ENCODE measurements around the gene INPP4B. TPM values are rescaled to one million over a fixed set of nuclear protein-coding genes. Genes with fewer than 3 reads are reported as not detected.

Gene INPP4B
- total and polyA plus RNA-seq, 2 donors, result 2.3 to 7.8 TPM

DNA sequence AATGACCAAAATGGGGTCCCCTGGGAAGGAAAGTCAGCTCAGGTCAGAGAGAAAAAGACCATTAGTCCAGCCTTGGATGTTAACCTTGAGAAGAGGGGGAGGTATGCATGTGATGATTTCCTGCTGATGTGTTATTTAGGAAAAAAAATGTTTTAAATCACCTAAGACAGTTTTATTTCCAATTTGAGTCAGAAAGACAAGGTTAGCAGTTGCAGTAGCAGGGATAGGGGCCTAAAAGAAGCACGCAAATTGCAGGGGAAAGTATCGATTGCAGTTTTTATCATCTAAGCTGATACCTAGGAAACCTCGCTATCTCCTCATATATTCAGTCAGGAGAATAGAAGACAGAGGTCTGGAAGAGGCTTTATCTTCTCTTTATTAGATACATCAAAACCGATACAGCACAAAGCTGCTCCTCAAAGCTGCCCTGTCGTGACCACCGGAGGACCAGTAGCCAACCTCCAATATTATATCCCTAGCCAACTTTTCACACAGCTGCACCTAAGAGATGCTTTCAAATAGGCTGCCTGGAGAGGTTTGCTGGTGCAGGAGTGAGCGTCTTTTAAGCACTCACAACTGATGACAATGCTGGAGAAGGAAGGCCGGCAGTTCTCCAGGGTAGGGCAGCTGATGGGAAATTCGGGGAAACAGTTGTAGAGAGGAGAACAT, 289.4 kb downstream of the INPP4B start:
- peaks cover 2 to 3% of the 10 kb centered on the region in 2 donors for H3K4me1 ChIP-seq (ENCODE audit: control insufficient read depth in 2 of 2, insufficient read depth in 2 of 2, low read length in 2 of 2)
- H3K27ac ChIP-seq (ENCODE audit: low read depth in 1 of 2, low read length in 1 of 2), result no peak overlapping the region
- no peak overlapping the region for H3K4me3 ChIP-seq (ENCODE audit: low read length in 2 of 2)
- no peak for DNase-seq (ENCODE audit: low read depth in 6 of 9, low spot score in 9 of 9)
- 97% methylated on average over 9 of the region's 9 CpGs for WGBS
- no peaks in the 10 kb centered on the region for H3K36me3 ChIP-seq (ENCODE audit: control insufficient read depth in 2 of 2, insufficient read depth in 2 of 2, low read length in 1 of 2)
- no peaks in the 10 kb centered on the region for H3K9me3 ChIP-seq (ENCODE audit: control insufficient read depth in 2 of 2, insufficient read depth in 1 of 2, low read length in 1 of 2)
- no peaks in the 10 kb centered on the region for H3K27me3 ChIP-seq (ENCODE audit: control insufficient read depth in 2 of 2, insufficient read depth in 1 of 2, low read length in 1 of 2)

DNA sequence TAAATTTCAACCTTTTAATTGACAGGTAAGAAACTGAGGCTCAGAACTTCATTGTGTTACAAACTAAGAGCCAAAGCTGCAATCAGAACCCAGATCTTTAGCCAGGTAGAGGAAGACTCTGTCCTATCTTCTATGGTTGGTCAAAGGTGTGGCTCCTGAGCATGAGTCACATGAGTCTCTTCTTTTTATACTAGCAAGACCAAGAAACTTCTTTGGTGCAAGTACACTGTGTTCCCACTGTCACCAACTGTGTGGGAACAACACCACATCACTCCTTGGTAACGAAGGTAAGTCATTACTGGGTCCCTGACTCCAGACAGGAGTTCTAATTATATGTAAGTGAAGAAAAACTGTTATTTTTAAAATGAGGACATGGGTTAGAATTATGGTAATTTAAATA, 290.1 kb downstream of the INPP4B start:
- Histone ChIP-seq H3K27me3 (ENCODE audit: control insufficient read depth in 2 of 2, insufficient read depth in 1 of 2, low read length in 1 of 2) (no peaks in the 10 kb centered on the region), H3K4me1 (ENCODE audit: control insufficient read depth in 2 of 2, insufficient read depth in 2 of 2, low read length in 2 of 2) (peaks cover 2 to 3% of the 10 kb centered on the region in 2 donors), H3K4me3 (ENCODE audit: low read length in 2 of 2) (no peak overlapping the region), H3K27ac (ENCODE audit: low read depth in 1 of 2, low read length in 1 of 2) (no peak overlapping the region), H3K36me3 (ENCODE audit: control insufficient read depth in 2 of 2, insufficient read depth in 2 of 2, low read length in 1 of 2) (no peaks in the 10 kb centered on the region), H3K9me3 (ENCODE audit: control insufficient read depth in 2 of 2, insufficient read depth in 1 of 2, low read length in 1 of 2) (no peaks in the 10 kb centered on the region)
- WGBS, result 92% methylated on average over 1 of the region's 1 CpG
- no peak for DNase-seq (ENCODE audit: low read depth in 6 of 9, low spot score in 9 of 9)

DNA sequence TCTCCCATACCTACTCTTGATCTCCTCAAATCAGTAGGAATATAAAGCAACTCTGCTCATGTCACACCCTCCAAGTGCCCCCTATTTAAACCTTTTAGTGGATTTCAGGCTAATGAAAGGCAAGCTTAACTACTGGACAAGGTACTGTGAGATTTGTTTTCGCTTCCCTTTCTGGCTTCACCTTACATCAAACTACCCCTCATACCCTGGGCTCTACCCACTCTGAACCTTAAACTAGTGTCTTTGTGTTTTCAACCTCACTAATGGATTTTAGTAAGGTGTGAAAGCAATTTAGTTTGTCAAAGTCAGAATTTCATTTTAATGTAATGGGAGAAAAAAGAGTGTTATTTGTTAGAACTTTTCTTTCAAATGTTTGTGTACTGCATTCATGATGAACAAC, 291.7 kb downstream of the INPP4B start:
- WGBS, result 97% methylated on average over 1 of the region's 1 CpG
- no peak overlapping the region for H3K4me3 ChIP-seq (ENCODE audit: low read length in 2 of 2)
- no peaks in the 10 kb centered on the region for H3K36me3 ChIP-seq (ENCODE audit: control insufficient read depth in 2 of 2, insufficient read depth in 2 of 2, low read length in 1 of 2)
- H3K27ac ChIP-seq (ENCODE audit: low read depth in 1 of 2, low read length in 1 of 2), result no peak overlapping the region
- H3K4me1 ChIP-seq (ENCODE audit: control insufficient read depth in 2 of 2, insufficient read depth in 2 of 2, low read length in 2 of 2), result peaks cover 2 to 3% of the 10 kb centered on the region in 2 donors
- H3K9me3 ChIP-seq (ENCODE audit: control insufficient read depth in 2 of 2, insufficient read depth in 1 of 2, low read length in 1 of 2), result no peaks in the 10 kb centered on the region
- H3K27me3 ChIP-seq (ENCODE audit: control insufficient read depth in 2 of 2, insufficient read depth in 1 of 2, low read length in 1 of 2), result no peaks in the 10 kb centered on the region
- no peak for DNase-seq (ENCODE audit: low read depth in 6 of 9, low spot score in 9 of 9)

DNA sequence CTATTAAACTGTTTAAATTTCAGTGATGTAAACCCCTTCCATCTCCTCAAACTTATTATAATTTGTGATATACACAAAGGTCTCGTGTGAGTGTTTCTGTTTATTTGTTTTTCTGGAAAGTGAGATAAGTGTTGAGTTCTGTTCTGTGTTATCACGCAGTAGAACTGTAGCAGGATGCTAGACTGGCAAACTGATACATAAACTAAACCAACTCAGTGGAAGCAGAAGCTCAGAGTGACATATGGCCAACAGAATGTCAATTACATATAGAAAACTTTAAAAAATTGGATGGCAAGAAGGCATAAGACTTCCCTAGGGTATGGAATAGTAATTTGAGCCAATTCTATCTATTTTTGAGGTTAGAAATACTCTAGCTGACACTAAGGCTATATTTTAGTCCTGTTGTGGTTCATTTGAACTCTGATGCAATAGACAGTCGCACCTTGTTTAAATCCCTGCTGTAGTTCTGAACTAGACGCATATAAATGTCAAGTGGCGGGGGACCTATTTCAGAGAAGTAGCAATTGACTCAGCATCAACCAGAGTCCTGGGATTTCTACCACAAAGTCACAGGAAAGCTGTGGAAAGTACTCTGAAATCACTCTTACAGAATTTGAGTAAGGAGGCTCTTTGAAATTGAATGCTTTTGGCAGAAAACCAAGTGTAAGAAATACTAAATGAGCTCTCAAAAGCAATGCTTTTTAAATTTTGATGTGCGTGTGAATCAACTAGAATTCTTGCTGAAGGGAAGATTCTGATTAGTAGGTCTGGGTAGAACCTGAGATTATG, 294.4 kb downstream of the INPP4B start:
- Histone ChIP-seq H3K27me3 (ENCODE audit: control insufficient read depth in 2 of 2, insufficient read depth in 1 of 2, low read length in 1 of 2) (no peaks in the 10 kb centered on the region), H3K36me3 (ENCODE audit: control insufficient read depth in 2 of 2, insufficient read depth in 2 of 2, low read length in 1 of 2) (no peaks in the 10 kb centered on the region), H3K27ac (ENCODE audit: low read depth in 1 of 2, low read length in 1 of 2) (no peak overlapping the region), H3K4me3 (ENCODE audit: low read length in 2 of 2) (no peak overlapping the region), H3K9me3 (ENCODE audit: control insufficient read depth in 2 of 2, insufficient read depth in 1 of 2, low read length in 1 of 2) (no peaks in the 10 kb centered on the region), H3K4me1 (ENCODE audit: control insufficient read depth in 2 of 2, insufficient read depth in 2 of 2, low read length in 2 of 2) (peaks cover 0 to 2% of the 10 kb centered on the region in 2 donors)
- DNase-seq (ENCODE audit: low read depth in 6 of 9, low spot score in 9 of 9), result no peak
- WGBS, result 92% methylated on average over 6 of the region's 6 CpGs

DNA sequence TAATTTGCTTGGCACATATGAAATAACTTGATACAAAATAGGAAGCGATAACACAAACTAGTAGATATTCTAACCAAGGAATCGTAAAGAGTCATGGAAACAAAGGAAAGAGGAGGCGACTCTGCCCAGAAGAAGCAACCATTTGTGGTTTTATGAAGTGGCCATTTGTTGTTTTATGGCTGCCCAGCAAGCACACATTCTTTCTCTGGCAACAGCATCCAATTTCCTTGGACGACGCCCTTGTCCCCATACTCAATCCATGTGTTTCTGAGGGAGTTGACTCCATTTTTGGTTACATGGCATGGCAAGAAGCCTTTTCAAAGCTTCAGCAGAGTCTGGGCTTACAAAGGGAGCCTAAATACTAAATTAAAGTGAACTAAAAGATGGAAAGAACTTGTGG, 295.1 kb downstream of the INPP4B start:
- Histone ChIP-seq H3K9me3 (ENCODE audit: control insufficient read depth in 2 of 2, insufficient read depth in 1 of 2, low read length in 1 of 2) (no peaks in the 10 kb centered on the region), H3K36me3 (ENCODE audit: control insufficient read depth in 2 of 2, insufficient read depth in 2 of 2, low read length in 1 of 2) (no peaks in the 10 kb centered on the region), H3K27me3 (ENCODE audit: control insufficient read depth in 2 of 2, insufficient read depth in 1 of 2, low read length in 1 of 2) (no peaks in the 10 kb centered on the region), H3K4me1 (ENCODE audit: control insufficient read depth in 2 of 2, insufficient read depth in 2 of 2, low read length in 2 of 2) (peaks cover 0 to under 1% of the 10 kb centered on the region in 2 donors), H3K27ac (ENCODE audit: low read depth in 1 of 2, low read length in 1 of 2) (no peak overlapping the region), H3K4me3 (ENCODE audit: low read length in 2 of 2) (no peak overlapping the region)
- 98% methylated on average over 5 of the region's 5 CpGs for WGBS
- DNase-seq (ENCODE audit: low read depth in 6 of 9, low spot score in 9 of 9), result no peak

DNA sequence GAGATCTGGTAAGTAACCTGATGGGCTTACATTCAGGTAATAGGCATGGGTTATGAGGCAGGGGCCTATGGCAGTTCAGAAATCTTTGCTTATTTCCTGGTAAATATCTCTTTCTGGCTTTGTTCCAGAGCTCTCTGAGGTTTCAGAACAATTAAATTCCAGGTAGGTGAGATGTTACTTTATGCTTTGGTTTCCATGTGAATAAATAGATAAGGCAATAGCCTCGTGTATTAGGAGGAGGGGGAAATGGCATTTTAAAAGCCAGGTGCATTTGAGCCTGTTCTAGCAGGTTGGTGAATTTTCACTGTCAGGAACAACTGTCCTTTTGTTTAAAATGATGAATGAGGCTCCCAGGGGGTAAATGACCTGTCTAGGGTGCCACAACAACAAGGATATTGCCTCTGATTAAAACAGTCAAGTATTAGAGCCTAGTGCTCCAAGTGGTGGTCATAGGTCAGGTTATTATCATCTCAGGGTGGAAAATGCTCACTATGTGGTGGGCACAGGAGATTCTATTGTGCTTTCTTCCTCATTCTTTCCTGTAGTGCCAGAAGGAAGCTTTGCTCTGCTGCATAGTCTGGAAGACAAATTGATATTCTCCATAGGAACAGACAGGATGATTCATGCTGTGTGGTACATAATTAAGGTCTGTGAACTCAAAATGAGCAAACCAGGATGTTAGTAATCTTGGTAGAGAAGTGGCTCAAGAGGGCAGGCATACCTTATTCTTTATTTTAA, 296.2 kb downstream of the INPP4B start:
- no peak overlapping the region for H3K27ac ChIP-seq (ENCODE audit: low read depth in 1 of 2, low read length in 1 of 2)
- no peaks in the 10 kb centered on the region for H3K4me1 ChIP-seq (ENCODE audit: control insufficient read depth in 2 of 2, insufficient read depth in 2 of 2, low read length in 2 of 2)
- 27% methylated on average over 1 of the region's 1 CpG for WGBS
- DNase-seq (ENCODE audit: low read depth in 6 of 9, low spot score in 9 of 9), result no peak
- H3K36me3 ChIP-seq (ENCODE audit: control insufficient read depth in 2 of 2, insufficient read depth in 2 of 2, low read length in 1 of 2), result no peaks in the 10 kb centered on the region
- H3K4me3 ChIP-seq (ENCODE audit: low read length in 2 of 2), result no peak overlapping the region
- H3K27me3 ChIP-seq (ENCODE audit: control insufficient read depth in 2 of 2, insufficient read depth in 1 of 2, low read length in 1 of 2), result no peaks in the 10 kb centered on the region
- H3K9me3 ChIP-seq (ENCODE audit: control insufficient read depth in 2 of 2, insufficient read depth in 1 of 2, low read length in 1 of 2), result no peaks in the 10 kb centered on the region

DNA sequence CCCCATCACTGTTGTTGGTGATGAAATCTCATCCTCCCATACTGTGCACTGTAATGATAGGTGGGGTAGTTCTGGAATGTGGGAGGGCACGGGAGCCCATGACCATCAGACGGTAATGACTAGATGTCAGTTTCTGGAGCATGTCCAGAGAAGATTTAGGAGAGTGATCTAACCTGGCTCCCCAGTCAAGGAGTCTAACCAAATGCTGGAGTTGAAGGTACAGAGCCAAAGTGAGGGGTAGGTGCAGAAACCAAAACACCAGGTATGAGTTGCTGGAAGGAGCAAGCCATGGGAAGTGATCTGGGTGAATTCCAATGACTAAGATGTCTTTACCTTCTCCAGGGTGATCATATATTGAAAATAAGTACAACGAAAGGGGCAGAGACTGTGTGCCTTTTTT, 296.9 kb downstream of the INPP4B start:
- Histone ChIP-seq H3K27ac (ENCODE audit: low read depth in 1 of 2, low read length in 1 of 2) (no peak overlapping the region), H3K27me3 (ENCODE audit: control insufficient read depth in 2 of 2, insufficient read depth in 1 of 2, low read length in 1 of 2) (no peaks in the 10 kb centered on the region), H3K4me1 (ENCODE audit: control insufficient read depth in 2 of 2, insufficient read depth in 2 of 2, low read length in 2 of 2) (no peaks in the 10 kb centered on the region), H3K9me3 (ENCODE audit: control insufficient read depth in 2 of 2, insufficient read depth in 1 of 2, low read length in 1 of 2) (no peaks in the 10 kb centered on the region), H3K4me3 (ENCODE audit: low read length in 2 of 2) (no peak overlapping the region), H3K36me3 (ENCODE audit: control insufficient read depth in 2 of 2, insufficient read depth in 2 of 2, low read length in 1 of 2) (no peaks in the 10 kb centered on the region)
- WGBS, result 94% methylated on average over 3 of the region's 3 CpGs
- no peak for DNase-seq (ENCODE audit: low read depth in 6 of 9, low spot score in 9 of 9)

DNA sequence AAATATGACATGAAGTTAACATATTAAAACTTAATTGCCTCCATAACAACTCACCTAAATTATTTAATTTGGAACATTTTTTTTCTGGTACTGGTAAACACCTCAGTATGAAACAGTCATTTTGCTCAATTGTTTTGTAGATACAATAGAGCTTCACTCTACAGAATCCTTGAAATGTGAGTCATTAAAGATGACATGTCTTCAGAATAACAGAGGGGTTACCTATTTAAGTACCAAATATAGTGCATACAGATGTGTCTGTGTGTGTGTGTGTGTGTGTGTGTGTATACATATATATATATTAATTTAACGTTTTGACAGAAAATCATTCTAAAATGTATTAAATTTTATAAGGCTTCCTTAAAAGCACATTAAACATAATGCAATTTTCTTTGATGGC, 297.6 kb downstream of the INPP4B start:
- DNase-seq (ENCODE audit: low read depth in 6 of 9, low spot score in 9 of 9), result no peak
- no peaks in the 10 kb centered on the region for H3K27me3 ChIP-seq (ENCODE audit: control insufficient read depth in 2 of 2, insufficient read depth in 1 of 2, low read length in 1 of 2)
- 55% methylated on average over 1 of the region's 1 CpG for WGBS
- no peaks in the 10 kb centered on the region for H3K9me3 ChIP-seq (ENCODE audit: control insufficient read depth in 2 of 2, insufficient read depth in 1 of 2, low read length in 1 of 2)
- H3K4me1 ChIP-seq (ENCODE audit: control insufficient read depth in 2 of 2, insufficient read depth in 2 of 2, low read length in 2 of 2), result no peaks in the 10 kb centered on the region
- H3K36me3 ChIP-seq (ENCODE audit: control insufficient read depth in 2 of 2, insufficient read depth in 2 of 2, low read length in 1 of 2), result no peaks in the 10 kb centered on the region
- H3K4me3 ChIP-seq (ENCODE audit: low read length in 2 of 2), result no peak overlapping the region
- H3K27ac ChIP-seq (ENCODE audit: low read depth in 1 of 2, low read length in 1 of 2), result no peak overlapping the region

DNA sequence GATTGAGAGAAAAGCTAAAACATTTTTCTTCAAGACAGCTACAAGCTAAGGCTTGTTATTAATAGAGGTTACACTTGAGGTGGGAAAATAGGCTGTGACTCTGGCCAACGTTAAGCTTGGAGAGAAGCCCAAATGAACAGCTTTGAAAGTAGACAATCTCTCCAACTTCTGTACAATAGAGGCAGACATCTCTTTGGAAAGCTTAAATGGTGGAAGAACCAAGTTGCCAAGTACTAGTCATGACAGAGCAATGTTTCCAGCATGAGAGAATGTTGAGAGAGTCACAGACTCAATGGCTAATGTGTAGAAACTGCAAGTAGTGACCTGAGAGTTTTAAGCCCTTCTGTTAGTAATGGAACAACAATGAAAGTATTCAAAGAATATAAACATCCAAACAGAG, 298.1 kb downstream of the INPP4B start:
- H3K9me3 ChIP-seq (ENCODE audit: control insufficient read depth in 2 of 2, insufficient read depth in 1 of 2, low read length in 1 of 2), result no peaks in the 10 kb centered on the region
- no peak overlapping the region for H3K4me3 ChIP-seq (ENCODE audit: low read length in 2 of 2)
- H3K27me3 ChIP-seq (ENCODE audit: control insufficient read depth in 2 of 2, insufficient read depth in 1 of 2, low read length in 1 of 2), result no peaks in the 10 kb centered on the region
- H3K27ac ChIP-seq (ENCODE audit: low read depth in 1 of 2, low read length in 1 of 2), result no peak overlapping the region
- WGBS, result 45% methylated on average over 1 of the region's 1 CpG
- no peaks in the 10 kb centered on the region for H3K4me1 ChIP-seq (ENCODE audit: control insufficient read depth in 2 of 2, insufficient read depth in 2 of 2, low read length in 2 of 2)
- H3K36me3 ChIP-seq (ENCODE audit: control insufficient read depth in 2 of 2, insufficient read depth in 2 of 2, low read length in 1 of 2), result no peaks in the 10 kb centered on the region
- no peak for DNase-seq (ENCODE audit: low read depth in 6 of 9, low spot score in 9 of 9)
